HL-60 (cell line): ENCODE measurements around the gene OPTC.

Source experiments
- DNase-seq, 2 experiments: peaks; one replicate each; pipeline ENCODE4 v3.0.0-alpha.2; 2010 to 2020; ENCODE audit warnings: low read depth in 1 of 2, low spot score in 1 of 2
- H3K27ac ChIP-seq: fragments of 250-450 bp; sonication (Bioruptor Pico); replicated peaks from 2 replicates; pipeline ENCODE4 v1.5.1; 2020; ENCODE audit warnings: mild to moderate bottlenecking, moderate library complexity
- H3K27me3 ChIP-seq: fragments of 250-450 bp; sonication (Bioruptor Pico); 2 replicates; pipeline ENCODE4 v1.5.1; 2021; ENCODE audit warnings: mild to moderate bottlenecking, moderate library complexity; ENCODE audit not compliant: insufficient read depth, poor library complexity, severe bottlenecking
- H3K4me3 ChIP-seq: replicated peaks from 2 replicates; pipeline ENCODE4 v1.5.1; 2011; ENCODE audit warnings: mild to moderate bottlenecking, control low read depth, low read length; ENCODE audit not compliant: insufficient read depth
- GABPA ChIP-seq: IDR thresholded peaks from 2 replicates; pipeline ENCODE4 v1.6.1; 2012; ENCODE audit warnings: low read depth
- POLR2AphosphoS5 ChIP-seq: IDR thresholded peaks from 2 replicates; pipeline ENCODE4 v1.6.1; 2012; ENCODE audit warnings: low read depth
- REST ChIP-seq: IDR thresholded peaks from 2 replicates; pipeline ENCODE4 v1.6.1; 2012; ENCODE audit warnings: low read depth; ENCODE audit not compliant: insufficient replicate concordance
- SPI1 ChIP-seq: IDR thresholded peaks from 2 replicates; pipeline ENCODE4 v1.6.1; 2012; ENCODE audit warnings: low read depth, mild to moderate bottlenecking, borderline replicate concordance
- TF ChIP-seq, protein P1 (sequence below): IDR thresholded peaks from one replicate; pipeline ENCODE4 v1.5.1; 2011; ENCODE audit warnings: low read length, control low read depth, inconsistent platforms; ENCODE audit not compliant: insufficient read depth

The OPTC gene

DNA sequence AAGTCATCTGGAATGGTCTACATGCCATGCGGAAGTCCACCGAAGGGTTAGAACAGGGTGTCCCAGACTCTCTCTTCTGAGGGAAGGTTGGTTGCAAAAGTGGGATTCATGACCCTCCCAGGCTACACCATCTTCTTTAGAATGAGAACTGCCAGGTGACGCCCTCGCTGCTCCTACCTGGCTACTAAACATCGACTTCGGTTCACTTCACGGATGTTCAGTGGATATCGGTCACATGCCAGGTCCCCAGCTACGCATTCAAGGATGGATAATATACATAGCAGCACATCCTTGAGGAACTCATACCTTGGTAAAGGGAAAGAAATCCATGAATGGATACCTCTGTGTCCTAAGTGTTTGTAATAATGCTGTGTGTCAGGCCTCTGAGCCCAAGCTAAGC is 3.3 kb upstream of the OPTC start:
- H3K27me3 ChIP-seq, result peaks cover 8% of the 10 kb centered on the region
- no peak for DNase-seq
- H3K4me3 ChIP-seq, result no peak overlapping the region
- TF ChIP-seq SPI1, result no peak
- no peak for TF ChIP-seq GABPA
- TF ChIP-seq REST, result no peak
- TF ChIP-seq, protein P1, sequence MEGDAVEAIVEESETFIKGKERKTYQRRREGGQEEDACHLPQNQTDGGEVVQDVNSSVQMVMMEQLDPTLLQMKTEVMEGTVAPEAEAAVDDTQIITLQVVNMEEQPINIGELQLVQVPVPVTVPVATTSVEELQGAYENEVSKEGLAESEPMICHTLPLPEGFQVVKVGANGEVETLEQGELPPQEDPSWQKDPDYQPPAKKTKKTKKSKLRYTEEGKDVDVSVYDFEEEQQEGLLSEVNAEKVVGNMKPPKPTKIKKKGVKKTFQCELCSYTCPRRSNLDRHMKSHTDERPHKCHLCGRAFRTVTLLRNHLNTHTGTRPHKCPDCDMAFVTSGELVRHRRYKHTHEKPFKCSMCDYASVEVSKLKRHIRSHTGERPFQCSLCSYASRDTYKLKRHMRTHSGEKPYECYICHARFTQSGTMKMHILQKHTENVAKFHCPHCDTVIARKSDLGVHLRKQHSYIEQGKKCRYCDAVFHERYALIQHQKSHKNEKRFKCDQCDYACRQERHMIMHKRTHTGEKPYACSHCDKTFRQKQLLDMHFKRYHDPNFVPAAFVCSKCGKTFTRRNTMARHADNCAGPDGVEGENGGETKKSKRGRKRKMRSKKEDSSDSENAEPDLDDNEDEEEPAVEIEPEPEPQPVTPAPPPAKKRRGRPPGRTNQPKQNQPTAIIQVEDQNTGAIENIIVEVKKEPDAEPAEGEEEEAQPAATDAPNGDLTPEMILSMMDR, result no peak
- no peak for TF ChIP-seq POLR2AphosphoS5
- no peak overlapping the region for H3K27ac ChIP-seq

GRCh38 chr1:203491664-203492063 is 2.3 kb upstream of the OPTC start:
- TF ChIP-seq SPI1 (no peak), REST (no peak)
- H3K4me3 ChIP-seq, result no peak overlapping the region

DNA sequence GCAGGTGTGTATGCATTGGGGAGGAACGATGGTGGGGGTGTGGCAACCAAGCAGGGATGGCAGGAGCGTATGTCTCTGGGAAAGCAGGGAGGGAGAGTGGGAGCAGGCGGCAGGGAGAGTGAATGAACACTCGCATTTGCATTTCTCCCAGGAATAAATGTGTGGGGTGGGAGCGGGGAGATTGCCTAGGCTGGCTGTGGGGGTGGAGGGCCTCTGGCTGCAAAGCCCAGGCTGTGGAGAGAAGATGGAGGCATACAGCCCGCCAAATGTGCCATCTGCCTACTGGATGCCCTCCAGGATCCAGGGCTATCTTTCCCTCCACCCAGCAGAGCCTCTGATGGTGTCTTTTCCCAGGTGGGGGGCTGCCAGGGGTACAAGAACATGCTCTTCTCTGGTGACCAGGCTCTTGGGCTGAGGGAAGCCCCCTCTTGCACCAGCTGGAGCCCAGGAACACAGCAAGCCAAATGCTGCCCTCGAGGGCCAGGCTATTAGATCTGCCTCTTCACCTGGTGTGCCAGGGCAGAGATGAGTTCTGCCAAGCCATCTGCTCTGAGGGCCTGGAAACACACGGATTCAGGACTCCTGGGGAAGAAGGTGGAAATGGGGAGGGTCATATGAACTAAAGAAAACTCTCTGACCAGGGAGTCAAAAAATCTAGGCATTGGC is 1.7 kb upstream of the OPTC start:
- DNase-seq, result no peak
- Histone ChIP-seq H3K27ac (no peak overlapping the region), H3K4me3 (no peak overlapping the region), H3K27me3 (peaks cover 8% of the 10 kb centered on the region)
- TF ChIP-seq REST (no peak), POLR2AphosphoS5 (no peak), GABPA (no peak)
- TF ChIP-seq, protein P1, result no peak

More at GRCh38 chr1:203491664-203492063, 2.3 kb upstream of the OPTC start:
- no peak for DNase-seq
- no peak overlapping the region for H3K27ac ChIP-seq
- H3K27me3 ChIP-seq, result peaks cover 8% of the 10 kb centered on the region

- DNase-seq, result no peak
- Histone ChIP-seq H3K27ac (no peak overlapping the region), H3K27me3 (peaks cover 8% of the 10 kb centered on the region), H3K4me3 (no peak overlapping the region)
- TF ChIP-seq REST (no peak), GABPA (no peak), POLR2AphosphoS5 (no peak), SPI1 (no peak)
- TF ChIP-seq, protein P1, result no peak
Measured at GRCh38 chr1:203492748-203493130, 1.2 kb upstream of the OPTC start.
